HG03103 (cell line): ENCODE data around the gene ACVR2B.

ENCODE experiments used
- ATAC-seq: cut with Tn5 transposase; IDR thresholded peaks from one replicate; pipeline ENCODE4 v1.9.1; 2021; ENCODE audit warnings: low read depth; ENCODE audit not compliant: unreplicated experiment

The ACVR2B gene

DNA sequence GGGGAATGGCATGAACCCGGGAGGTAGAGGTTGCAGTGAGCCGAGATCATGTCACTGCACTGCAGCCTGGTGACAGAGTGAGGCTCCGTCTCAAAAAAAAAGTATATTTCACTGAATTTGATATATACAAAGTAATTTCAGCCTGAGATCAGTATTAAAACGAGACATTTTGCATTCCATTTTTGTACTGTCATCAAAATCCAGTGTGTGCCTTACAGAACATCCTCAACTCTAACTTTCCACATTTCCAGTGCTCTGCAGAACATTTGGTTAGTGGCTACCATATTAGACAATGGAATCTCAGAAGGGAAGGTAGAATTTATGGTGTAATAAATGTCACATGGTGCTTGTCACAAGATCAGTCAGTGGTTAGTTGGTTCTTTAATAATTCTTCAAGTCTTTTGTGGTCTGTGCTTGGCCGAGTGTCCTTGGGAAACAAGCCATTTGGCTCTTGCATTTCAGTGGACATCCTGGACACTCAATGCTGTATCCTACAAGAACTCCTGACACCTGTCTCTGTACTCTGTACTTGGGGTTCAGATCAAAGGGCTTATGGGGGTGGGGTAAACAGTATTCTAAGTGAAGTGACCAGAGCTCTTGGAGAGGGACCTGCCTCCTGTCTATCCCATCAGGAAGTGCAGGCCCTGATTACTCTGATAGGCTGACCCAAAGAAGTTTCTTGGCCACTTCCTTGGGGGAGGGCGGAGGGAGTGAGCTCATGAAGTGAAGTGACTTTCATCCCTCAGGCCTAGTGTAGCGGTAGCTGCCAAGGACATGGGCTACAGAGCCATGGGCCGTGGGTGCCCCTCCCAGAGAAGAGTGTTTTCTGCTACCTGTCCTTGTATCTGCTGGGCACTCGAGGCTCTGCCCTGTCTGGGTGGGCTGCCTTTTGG, 3.7 kb downstream of the ACVR2B start:
- ATAC-seq, result no peak

DNA sequence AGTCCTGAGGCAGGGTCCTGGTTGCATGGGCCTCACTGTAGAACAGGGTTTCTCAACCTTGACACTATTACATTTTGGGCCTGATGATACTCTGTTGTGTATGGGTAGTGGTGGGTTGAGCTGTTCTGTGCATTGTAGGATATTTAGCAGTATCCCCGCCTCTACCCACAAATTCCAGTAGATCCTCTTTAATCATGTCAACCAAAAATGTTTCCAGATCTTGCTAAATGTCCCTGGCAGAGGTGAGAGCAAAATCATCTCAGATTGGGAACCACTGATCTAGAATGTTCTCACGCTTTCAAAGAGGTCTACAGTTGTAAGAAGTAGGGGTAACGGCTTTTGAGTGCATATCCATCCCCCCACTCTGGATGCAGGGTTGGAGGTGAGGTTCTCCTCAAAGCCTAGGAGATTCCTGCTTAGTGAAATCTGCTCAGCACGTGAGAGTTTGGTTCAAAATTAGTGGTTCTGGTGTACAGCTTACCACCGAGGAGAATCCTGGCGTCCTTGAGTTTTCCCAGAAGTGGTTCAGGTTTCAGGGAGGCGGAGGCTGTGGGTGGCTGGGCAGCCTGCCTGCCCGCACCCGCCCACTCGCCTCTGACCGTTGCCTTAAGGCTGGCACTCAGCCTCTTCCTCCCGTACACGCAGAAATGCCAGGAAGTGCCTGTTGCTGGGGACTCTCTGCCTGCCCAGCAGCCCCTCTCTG, 5.3 kb downstream of the ACVR2B start:
- ATAC-seq, result no peak

DNA sequence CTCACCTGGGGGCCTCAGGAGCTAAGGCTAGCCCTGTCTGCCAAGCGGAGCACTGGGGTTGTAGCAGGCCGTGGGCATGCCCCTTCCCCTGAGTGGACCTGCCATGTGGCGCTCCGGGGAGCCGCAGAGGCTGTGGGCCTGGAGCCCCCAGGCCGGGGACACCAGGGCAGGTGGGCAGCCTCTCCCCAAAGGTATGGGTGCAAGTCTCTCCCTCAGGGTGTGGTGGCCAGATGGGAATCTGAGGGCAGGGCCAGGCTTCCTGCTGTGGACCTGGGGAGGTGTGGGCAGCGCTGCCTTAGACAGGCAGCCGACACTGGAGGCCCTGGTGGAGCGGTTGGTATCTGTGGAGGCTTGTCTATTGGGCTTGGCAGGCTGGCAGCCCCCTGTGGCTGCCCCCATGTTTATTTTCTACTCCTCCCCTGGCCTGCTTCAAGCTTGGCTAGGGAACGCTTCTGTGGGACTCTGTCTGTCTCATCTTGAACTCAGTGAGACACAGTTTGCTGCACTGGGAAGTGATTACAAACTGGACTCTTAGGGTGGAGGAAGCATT, 5.9 kb downstream of the ACVR2B start:
- ATAC-seq, result no peak

DNA sequence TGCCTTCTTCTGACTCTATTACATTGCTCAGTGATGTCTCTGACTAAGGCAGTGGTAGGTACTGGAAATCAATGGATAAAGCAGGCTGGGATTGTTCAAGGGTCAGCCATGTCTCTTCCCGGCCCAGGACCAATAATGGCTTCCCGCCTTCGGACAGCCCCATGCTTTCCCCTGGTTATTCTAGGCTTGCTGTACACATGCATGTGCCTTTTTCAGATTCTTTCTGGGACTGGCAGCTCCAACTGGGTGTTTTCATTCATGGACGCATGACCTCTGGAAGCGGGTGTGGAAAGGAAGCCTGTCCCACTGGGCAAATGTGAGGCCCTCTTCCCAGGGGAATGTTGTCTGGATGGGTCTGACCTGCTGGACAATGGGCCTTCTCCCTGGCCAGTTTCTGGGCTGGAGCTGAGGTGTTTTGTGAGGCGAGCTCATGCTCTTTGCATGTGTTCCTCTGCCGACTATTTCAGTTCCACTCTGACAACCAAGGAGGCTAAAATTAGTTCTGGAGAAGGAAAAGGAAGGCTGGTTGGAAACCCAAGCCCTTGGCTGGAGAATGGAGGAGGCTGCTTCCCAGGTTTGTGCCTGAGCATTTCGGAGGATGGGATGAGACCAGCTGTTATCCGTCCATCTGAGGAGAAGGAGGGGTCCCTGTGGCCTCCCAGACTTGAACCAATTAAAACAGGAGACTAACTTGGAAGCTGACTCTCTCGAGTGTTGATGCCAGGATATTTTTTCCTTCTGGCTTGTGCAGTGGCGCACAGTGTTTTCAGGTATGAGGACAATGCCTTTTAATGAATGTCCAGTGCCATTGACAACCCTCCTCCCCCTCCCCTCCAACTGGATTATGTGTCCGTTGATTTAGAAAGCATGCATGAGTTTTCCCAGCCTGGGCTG, 6.9 kb downstream of the ACVR2B start:
- ATAC-seq, result no peak

DNA sequence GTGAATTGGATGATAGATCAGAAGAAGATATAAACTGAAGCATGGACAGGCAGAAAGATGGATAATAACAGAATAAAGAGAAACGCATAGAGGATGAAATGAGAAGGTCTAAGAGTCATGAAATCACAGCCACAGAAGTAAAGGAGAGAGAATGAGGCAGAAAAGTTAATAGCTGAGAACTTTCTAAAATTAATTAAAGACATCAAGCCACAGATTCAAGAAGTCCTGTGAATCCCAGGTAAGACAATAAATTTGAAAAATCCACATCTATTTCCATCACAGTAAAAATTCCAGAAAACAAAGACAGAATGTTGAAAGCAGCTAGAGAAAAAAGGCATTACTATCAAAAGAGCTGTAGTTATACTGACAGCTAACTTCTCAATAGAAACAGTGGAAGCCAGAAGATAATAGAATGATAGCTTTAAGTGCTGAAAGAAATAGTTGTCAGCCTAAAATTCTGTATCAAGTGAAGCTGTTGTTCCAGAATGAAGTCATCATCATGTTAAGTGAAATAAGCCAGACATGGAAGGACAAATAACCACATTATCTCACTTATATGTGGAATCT, 12.0 kb downstream of the ACVR2B start:
- ATAC-seq, result no peak

DNA sequence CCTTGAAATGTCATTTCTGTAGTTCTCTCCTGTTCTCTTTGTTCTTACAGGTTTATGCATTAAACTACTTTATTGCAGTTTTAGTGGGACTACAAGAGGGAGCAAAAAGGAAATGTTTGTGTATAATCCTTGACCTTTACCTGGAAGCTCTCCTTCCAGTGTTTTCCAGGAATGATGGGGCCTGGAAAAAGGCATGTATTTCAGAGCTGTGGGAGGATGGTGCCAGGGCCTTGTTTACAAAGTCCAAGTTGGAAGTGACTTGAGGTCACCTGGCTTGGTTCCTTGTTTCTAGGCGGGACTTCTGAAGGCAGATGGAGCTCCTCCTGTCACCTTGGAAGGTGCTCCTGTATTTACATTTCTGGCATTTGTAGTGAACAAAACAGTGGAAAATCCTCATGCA, 15.1 kb downstream of the ACVR2B start:
- ATAC-seq, result no peak

DNA sequence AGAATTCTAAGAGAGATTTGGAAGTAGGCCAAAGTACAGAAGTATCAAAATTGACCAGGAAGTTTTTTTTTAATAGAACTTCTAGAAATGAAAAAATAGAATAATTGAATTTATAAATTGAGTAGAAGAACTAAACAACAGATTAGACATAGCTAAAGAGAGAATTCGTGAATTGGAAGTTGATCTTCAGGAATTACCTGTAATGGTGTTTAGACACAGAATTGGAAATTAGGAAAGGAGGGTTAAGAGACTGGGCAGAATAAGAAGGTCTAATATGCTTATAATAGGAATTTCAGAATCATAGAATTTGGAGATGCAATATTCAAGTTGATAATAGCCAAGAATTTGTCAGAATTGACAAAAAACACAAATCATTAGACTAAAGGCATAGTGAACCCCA, 16.2 kb downstream of the ACVR2B start:
- ATAC-seq, result no peak

DNA sequence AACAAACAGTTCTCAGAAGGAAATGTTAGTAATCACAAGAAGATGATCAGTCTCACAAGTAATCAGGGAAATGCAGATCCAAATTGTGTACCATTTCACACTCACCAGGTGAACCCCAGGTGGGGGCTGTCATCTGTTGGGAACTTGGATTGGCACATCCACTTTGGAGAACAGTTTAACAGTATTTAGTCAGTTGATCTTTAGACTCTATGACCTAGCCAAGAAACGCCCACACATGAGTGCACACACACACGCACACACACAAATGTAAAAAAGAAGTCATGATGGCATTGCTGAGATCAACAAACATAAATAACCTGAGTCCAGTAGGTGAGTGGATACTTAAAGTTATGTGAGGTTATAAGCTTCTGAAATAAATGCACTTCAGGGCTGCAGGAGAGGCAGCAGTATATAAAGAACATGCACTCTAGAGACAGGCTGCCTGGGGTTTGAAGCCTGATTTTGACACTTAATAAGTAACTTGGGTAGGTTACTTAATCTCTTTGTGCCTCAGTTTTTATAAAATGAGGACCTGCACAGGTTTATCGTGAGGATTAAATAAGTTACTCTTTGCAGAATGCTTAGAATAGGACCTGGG, 17.7 kb downstream of the ACVR2B start:
- no peak for ATAC-seq

DNA sequence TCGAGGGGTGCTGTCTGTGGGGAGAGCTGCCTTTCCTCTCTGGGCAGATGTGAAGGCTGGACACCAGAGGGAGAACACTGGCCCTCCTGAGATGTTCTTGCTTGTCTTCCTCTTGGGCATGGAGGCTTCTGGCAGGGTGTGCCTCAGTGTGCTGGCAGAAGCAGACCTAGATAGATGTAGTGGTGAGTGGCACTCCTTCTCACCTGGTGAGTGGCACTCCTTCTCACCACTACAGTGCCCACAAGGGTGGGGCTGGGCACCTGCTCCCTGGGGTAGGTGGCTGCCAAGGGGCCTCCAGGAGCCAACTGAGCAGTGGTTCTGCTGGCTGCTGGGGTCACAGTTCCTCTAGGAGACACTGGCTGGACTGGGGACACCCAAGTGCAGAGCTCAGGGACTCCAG, 18.7 kb downstream of the ACVR2B start:
- ATAC-seq, result no peak

DNA sequence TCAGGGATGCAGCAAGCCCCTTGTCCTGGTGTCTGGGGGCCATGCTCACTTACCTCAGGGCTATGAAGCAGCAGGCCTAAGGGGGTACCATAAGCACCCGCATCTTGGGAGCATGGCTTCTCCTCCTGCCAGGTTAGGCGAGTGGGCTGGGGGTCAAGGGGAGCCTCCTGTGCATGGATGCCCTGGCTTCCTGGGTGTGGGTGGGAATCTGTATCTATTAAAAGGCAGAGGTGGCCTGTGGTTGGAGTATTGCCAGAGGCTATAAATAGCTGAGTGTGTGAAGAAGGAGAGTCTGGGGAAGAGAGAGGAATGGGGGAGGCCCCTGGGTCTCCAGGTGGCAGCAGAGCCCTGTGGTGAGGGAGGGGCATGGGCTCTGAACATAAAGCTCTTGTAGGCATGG, 19.5 kb downstream of the ACVR2B start:
- no peak for ATAC-seq

DNA sequence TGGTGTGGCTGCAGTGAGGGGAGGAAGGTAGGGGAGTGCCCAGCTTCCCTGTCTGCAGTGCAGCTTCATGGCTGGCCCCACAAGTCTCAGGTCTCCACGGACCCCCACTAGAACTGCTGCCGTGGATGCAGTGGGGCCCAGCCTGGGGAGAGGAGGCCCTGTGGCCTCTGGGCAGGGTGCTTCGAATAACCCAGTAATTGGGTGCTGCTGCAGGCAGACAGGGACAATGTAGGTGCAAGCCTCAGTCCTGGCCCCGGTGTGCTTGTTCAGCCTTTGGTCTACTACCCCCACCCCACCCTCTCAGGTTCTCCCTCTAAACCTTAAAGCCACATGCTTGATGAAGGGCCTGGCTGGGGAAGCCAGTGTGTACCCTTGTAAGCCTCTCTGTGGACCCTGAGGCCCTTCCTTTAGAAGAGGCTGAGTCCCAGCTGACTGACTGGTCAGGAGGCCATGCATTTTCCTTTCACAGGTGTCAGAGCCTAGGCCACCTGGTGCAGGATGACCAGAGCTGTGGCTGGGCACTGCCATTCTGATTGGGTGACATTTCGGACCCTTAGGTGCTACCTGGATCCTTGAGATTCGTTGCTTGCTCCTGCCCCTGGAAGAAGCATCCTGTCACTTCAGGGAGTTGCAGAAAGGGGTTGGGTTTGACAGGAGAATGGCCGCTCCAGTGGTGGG, 21.4 kb downstream of the ACVR2B start:
- no peak for ATAC-seq

DNA sequence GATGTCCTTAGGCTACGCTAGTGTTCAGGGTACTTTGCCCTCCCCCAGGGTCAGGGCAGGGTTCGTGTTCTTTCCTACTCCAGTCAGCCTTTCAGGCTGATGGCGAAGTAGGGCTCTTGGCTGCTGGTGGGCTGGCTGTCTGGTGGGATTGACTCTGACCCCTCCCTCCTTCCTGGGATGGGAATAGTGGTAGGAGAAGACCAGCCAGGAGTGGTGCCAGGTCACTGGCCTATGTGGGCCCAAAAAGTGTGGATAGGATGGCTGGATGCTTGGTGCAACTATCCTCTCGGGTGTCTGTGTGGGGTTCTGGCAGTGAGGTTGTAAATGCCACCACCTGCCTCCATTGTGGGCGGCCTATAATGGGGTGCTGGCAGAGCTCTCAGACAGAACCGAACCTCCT, 22.0 kb downstream of the ACVR2B start:
- ATAC-seq, result no peak

DNA sequence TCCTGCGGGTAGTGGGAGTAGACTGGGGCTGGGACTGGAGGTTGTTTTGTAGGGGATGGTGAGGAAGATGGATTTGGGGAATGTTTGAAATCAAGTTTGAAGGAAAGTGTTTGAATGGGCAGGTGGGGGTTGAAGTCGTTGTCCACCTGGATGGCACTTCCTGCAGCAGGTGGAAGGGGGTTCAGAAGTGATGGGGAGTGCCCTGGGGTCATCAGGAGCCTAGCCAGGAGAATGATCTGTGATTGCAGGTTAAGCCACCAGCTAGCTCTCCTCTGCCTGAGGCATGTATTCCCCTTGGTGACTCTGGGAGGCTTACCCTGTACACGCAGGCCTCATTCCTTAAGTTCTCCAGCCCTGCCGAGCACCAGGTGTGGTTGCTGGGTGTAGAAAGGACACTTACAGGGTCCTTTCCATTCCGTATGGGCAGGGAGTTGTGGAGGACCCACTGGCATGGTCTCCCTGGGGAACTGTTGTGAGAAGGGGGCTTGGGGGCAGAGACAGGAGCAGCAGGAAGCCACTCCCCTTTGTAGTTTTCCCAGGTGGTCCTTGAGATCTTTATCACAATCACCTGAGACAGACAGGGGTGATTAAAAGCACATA, 22.6 kb downstream of the ACVR2B start:
- no peak for ATAC-seq

DNA sequence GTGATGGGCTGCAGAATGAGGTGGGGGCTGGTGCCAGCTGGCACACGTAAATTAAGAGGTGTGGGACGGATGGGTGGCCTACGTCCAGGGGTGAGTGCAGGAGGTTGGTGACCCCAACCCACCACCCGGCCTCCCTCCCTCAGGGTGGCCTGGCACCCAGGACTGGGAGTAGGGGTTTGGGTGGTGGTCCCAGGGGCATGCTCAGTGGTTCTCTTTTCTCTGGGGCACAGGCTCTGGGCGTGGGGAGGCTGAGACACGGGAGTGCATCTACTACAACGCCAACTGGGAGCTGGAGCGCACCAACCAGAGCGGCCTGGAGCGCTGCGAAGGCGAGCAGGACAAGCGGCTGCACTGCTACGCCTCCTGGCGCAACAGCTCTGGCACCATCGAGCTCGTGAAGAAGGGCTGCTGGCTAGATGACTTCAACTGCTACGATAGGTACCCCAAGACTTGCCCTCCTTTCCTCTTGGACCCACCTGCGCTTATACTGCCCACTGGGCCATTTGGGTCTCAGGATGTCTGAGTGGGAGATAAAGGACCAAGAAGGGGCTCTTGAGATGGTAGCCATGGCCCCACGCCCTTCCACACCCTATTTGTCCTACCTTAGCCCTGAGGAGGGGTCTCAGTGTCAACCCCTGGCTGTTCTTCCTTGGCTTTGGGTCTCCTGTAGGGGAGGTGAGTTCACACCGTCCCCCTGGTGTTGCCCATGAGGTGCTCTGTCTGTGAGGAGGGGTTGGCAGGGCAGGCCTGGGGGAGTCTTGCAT, 23.5 kb downstream of the ACVR2B start:
- no peak for ATAC-seq

DNA sequence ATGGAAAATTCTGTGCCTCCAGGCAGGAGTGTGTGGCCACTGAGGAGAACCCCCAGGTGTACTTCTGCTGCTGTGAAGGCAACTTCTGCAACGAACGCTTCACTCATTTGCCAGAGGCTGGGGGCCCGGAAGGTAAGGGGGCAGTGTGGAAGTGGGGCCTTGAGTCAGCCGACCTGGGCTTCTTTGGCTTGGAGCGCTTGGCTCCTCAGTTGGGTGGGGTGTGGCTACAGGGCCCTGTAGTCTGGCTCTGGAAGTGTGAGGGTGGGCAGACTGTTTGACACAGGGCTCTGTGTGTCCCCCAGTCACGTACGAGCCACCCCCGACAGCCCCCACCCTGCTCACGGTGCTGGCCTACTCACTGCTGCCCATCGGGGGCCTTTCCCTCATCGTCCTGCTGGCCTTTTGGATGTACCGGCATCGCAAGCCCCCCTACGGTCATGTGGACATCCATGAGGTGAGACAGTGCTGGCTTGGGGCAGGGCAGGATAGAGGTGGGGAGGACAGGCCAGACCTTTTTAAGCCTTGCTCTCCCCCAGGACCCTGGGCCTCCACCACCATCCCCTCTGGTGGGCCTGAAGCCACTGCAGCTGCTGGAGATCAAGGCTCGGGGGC, 24.3 kb downstream of the ACVR2B start:
- ATAC-seq, result no peak

DNA sequence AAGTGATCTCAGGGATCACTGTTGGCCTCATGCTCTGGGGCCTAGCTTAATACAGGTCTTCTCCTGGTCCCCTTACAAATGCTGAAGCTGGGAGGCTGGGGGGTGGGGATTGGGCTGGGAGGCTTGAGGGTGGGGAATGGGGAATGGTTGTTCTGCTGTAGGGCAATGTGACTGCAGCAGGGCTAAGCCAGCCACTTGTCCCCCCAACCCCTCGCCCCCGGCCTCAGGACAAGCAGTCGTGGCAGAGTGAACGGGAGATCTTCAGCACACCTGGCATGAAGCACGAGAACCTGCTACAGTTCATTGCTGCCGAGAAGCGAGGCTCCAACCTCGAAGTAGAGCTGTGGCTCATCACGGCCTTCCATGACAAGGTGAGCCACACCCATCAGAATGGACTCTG, 25.2 kb downstream of the ACVR2B start:
- ATAC-seq, result no peak

DNA sequence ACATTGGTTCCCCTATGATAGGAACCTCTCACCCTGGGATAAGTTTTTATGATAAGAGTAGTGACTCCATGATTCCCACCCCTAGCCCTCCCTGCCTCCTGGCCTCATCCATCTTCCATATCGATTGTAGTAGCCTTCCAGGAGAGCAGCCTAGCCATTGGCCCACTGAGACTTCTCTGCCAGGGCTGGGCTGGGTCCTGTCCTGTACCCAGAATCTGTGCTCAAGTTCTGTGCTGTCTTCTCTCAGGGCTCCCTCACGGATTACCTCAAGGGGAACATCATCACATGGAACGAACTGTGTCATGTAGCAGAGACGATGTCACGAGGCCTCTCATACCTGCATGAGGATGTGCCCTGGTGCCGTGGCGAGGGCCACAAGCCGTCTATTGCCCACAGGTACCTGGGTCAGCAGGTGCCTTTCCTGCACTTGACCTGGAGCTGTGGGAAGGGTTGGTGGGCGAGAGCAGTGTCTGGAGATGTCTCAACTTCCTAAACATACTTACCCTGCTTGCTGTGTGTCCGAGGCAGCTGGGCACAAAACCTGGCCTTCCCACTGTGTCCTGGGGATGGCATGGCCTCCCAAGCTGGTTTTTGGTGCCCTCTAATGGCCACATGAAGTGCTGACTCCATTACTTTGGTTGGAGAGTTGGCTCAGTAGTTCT, 25.9 kb downstream of the ACVR2B start:
- ATAC-seq, result no peak

DNA sequence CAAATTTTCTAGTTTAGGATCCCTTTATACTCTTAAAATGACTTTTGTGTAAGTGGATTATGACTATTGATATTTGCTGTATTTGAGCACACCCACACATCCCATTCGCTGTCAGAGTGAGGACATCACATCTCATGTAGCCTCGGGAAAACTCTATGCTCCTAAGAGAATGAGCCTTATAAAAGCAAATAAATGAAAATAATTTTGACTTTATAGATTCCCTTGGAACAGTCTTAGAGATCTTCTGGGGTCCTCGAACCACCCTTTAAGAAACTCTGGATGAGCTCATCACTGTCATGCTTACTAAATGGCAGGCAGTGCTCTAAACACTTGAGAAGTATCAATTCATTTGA, 26.4 kb downstream of the ACVR2B start:
- no peak for ATAC-seq
